Upper lobe of left lung (tissue), 4 donors: Measurements from ENCODE around the gene CDH5.

Source experiments
- POLR2A ChIP-seq, 4 donors: fragments of 450-650 bp; IDR thresholded peaks; one replicate each; pipeline ENCODE4 v1.5.1; 2016 to 2017; ENCODE audit warnings: antibody characterized with exemption in 4 of 4, mild to moderate bottlenecking in 2 of 4
- TF ChIP-seq, protein P1 (sequence below), 6 experiments: fragments of 450-650 bp in 4 of 6; fragments of 200-600 bp in 2 of 6; sonication (generic) in 2 of 6; IDR thresholded peaks; one replicate each; pipeline ENCODE4 v1.5.1; 2016 to 2019; ENCODE audit warnings: antibody characterized with exemption in 6 of 6

DNA sequence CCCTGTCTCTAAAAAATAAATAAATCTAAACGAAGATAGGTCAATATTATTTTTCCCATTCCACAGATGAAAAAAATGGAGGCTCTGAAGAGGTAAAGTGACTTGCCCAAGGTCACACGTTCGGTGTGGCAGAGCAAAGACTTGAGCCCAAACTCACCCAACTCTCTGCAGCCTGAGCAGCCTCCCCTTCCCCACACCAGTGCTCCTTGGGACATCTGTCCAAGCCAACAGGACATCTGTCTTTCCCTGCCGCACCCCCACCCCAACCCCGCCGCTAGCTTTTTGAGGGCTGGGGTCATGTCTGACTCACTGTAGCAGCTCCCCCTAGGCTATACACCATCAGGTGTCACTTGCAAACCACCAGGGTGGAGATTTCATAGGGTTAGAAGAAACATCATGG is 55.4 kb downstream of the CDH5 start:
- TF ChIP-seq POLR2A (IDR thresholded peaks at IDR 0.05) = no peak
- TF ChIP-seq, protein P1, sequence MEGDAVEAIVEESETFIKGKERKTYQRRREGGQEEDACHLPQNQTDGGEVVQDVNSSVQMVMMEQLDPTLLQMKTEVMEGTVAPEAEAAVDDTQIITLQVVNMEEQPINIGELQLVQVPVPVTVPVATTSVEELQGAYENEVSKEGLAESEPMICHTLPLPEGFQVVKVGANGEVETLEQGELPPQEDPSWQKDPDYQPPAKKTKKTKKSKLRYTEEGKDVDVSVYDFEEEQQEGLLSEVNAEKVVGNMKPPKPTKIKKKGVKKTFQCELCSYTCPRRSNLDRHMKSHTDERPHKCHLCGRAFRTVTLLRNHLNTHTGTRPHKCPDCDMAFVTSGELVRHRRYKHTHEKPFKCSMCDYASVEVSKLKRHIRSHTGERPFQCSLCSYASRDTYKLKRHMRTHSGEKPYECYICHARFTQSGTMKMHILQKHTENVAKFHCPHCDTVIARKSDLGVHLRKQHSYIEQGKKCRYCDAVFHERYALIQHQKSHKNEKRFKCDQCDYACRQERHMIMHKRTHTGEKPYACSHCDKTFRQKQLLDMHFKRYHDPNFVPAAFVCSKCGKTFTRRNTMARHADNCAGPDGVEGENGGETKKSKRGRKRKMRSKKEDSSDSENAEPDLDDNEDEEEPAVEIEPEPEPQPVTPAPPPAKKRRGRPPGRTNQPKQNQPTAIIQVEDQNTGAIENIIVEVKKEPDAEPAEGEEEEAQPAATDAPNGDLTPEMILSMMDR (IDR thresholded peaks at IDR 0.05) = no peak
